ENCODE measurements around the gene NR2F1.

NR2F1 gene

GRCh38 chr5:93580063-93580926 is 2.7 kb upstream of the NR2F1 start:
- Histone ChIP-seq H3K36me3 (ENCODE audit: control insufficient read depth in 2 of 2, insufficient read depth in 1 of 2, low read length in 2 of 2) (no peaks in the 10 kb centered on the region), H3K4me1 (ENCODE audit: control insufficient read depth, insufficient read depth, low read length) (peaks cover 7% of the 10 kb centered on the region; the same call in 1 of the 2 replicates), H3K4me3 (ENCODE audit: low read depth, low read length) (peak overlapping the region; percentile 78), H3K9me3 (ENCODE audit: control insufficient read depth, insufficient read depth, low read depth, low read length) (no peaks in the 10 kb centered on the region), H3K27ac (ENCODE audit: extremely low read depth, low read depth, low read length) (peak overlapping the region; percentile 97)
- POLR2A ChIA-PET = no interaction called here
- CTCF ChIA-PET = interaction anchor here (0.6 to 0.7 kb wide), 4 partner anchors 220 to 1329 kb away, joined by 3 to 4 read pairs (median 3); no protein-coding TSS in a partner anchor
- no peak for TF ChIP-seq KLF1 (tag by site-specific recombination; IDR thresholded peaks at IDR 0.05)
- TF ChIP-seq, protein P1, sequence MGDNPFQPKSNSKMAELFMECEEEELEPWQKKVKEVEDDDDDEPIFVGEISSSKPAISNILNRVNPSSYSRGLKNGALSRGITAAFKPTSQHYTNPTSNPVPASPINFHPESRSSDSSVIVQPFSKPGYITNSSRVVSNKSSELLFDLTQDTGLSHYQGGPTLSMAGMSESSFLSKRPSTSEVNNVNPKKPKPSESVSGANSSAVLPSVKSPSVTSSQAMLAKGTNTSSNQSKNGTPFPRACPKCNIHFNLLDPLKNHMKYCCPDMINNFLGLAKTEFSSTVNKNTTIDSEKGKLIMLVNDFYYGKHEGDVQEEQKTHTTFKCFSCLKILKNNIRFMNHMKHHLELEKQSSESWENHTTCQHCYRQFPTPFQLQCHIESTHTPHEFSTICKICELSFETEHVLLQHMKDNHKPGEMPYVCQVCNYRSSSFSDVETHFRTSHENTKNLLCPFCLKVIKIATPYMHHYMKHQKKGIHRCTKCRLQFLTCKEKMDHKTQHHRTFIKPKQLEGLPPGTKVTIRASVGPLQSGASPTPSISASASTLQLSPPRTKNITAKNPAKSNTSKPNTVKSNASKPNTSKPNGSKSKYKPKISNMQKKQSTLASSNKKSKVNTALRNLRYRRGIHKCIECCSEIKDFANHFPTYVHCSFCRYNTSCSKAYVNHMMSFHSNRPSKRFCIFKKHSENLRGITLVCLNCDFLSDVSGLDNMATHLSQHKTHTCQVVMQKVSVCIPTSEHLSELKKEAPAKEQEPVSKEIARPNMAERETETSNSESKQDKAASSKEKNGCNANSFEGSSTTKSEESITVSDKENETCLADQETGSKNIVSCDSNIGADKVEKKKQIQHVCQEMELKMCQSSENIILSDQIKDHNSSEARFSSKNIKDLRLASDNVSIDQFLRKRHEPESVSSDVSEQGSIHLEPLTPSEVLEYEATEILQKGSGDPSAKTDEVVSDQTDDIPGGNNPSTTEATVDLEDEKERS (tag by site-specific recombination; IDR thresholded peaks at IDR 0.05) = no peak
- TF ChIP-seq ZEB2 (tag by site-specific recombination; IDR thresholded peaks at IDR 0.05) = peak; percentile 87; the same call in 1 of the 2 replicates
- TF ChIP-seq, protein P2, sequence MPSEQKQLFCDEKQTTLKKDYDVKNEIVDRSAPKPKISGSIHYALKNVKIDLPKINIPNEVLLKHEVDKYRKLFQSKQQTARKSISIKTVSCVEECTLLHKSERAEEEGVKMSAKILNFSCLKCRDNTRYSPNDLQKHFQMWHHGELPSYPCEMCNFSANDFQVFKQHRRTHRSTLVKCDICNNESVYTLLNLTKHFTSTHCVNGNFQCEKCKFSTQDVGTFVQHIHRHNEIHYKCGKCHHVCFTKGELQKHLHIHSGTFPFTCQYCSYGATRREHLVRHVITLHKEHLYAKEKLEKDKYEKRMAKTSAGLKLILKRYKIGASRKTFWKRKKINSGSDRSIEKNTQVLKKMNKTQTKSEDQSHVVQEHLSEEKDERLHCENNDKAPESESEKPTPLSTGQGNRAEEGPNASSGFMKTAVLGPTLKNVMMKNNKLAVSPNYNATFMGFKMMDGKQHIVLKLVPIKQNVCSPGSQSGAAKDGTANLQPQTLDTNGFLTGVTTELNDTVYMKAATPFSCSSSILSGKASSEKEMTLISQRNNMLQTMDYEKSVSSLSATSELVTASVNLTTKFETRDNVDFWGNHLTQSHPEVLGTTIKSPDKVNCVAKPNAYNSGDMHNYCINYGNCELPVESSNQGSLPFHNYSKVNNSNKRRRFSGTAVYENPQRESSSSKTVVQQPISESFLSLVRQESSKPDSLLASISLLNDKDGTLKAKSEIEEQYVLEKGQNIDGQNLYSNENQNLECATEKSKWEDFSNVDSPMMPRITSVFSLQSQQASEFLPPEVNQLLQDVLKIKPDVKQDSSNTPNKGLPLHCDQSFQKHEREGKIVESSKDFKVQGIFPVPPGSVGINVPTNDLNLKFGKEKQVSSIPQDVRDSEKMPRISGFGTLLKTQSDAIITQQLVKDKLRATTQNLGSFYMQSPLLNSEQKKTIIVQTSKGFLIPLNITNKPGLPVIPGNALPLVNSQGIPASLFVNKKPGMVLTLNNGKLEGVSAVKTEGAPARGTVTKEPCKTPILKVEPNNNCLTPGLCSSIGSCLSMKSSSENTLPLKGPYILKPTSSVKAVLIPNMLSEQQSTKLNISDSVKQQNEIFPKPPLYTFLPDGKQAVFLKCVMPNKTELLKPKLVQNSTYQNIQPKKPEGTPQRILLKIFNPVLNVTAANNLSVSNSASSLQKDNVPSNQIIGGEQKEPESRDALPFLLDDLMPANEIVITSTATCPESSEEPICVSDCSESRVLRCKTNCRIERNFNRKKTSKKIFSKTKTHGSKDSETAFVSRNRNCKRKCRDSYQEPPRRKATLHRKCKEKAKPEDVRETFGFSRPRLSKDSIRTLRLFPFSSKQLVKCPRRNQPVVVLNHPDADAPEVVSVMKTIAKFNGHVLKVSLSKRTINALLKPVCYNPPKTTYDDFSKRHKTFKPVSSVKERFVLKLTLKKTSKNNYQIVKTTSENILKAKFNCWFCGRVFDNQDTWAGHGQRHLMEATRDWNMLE (tag by site-specific recombination; conservative IDR thresholded peaks at IDR 0.05; ENCODE audit: low read depth) = no peak
- no peak for TF ChIP-seq ZFP3 (tag by site-specific recombination; IDR thresholded peaks at IDR 0.05; ENCODE audit: low read depth)
- TF ChIP-seq ZNF473 (tag by site-specific recombination; IDR thresholded peaks at IDR 0.05) = no peak
- no peak for TF ChIP-seq SETDB1 (IDR thresholded peaks at IDR 0.05; ENCODE audit: insufficient read length, low read length)
- peak; percentile 63; the same call in 1 of the 2 replicates for TF ChIP-seq IKZF3 (tag by site-specific recombination; IDR thresholded peaks at IDR 0.05)
- TF ChIP-seq ZSCAN23 (tag by site-specific recombination; IDR thresholded peaks at IDR 0.05) = no peak
- TF ChIP-seq ZNF354C (tag by site-specific recombination; IDR thresholded peaks at IDR 0.05; ENCODE audit: borderline replicate concordance, low read depth) = no peak
- no peak; the same call in 1 of the 2 replicates for TF ChIP-seq KLF10 (tag by site-specific recombination; IDR thresholded peaks at IDR 0.05)
- 0 out of 2 replicates have a peak, but pooled peaks have one; percentile 37 for TF ChIP-seq CTCF (tag by site-specific recombination; IDR thresholded peaks at IDR 0.05)
- peak; percentile 56 for TF ChIP-seq SP3 (tag by site-specific recombination; IDR thresholded peaks at IDR 0.05)
- peak; percentile 71 for TF ChIP-seq SP2 (tag by site-specific recombination; IDR thresholded peaks at IDR 0.05)
- TF ChIP-seq HOXD13 (CRISPR knock-in tag; IDR thresholded peaks at IDR 0.05; ENCODE audit: borderline replicate concordance) = no peak
- TF ChIP-seq, protein P3, sequence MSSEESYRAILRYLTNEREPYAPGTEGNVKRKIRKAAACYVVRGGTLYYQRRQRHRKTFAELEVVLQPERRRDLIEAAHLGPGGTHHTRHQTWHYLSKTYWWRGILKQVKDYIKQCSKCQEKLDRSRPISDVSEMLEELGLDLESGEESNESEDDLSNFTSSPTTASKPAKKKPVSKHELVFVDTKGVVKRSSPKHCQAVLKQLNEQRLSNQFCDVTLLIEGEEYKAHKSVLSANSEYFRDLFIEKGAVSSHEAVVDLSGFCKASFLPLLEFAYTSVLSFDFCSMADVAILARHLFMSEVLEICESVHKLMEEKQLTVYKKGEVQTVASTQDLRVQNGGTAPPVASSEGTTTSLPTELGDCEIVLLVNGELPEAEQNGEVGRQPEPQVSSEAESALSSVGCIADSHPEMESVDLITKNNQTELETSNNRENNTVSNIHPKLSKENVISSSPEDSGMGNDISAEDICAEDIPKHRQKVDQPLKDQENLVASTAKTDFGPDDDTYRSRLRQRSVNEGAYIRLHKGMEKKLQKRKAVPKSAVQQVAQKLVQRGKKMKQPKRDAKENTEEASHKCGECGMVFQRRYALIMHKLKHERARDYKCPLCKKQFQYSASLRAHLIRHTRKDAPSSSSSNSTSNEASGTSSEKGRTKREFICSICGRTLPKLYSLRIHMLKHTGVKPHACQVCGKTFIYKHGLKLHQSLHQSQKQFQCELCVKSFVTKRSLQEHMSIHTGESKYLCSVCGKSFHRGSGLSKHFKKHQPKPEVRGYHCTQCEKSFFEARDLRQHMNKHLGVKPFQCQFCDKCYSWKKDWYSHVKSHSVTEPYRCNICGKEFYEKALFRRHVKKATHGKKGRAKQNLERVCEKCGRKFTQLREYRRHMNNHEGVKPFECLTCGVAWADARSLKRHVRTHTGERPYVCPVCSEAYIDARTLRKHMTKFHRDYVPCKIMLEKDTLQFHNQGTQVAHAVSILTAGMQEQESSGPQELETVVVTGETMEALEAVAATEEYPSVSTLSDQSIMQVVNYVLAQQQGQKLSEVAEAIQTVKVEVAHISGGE (tag by site-specific recombination; conservative IDR thresholded peaks at IDR 0.05; ENCODE audit: low read depth) = peak; percentile 46; the same call in 1 of the 2 replicates
- no peak for TF ChIP-seq ZNF23 (tag by site-specific recombination; IDR thresholded peaks at IDR 0.05; ENCODE audit: borderline replicate concordance)
- peak; percentile 26; the same call in 1 of the 2 replicates for TF ChIP-seq MZF1 (tag by site-specific recombination; IDR thresholded peaks at IDR 0.05; ENCODE audit: borderline replicate concordance)
- TF ChIP-seq PATZ1 (tag by site-specific recombination; IDR thresholded peaks at IDR 0.05) = peak; percentile 56
- TF ChIP-seq KLF8 (tag by site-specific recombination; IDR thresholded peaks at IDR 0.05) = no peak
